Astrocyte (in vitro differentiated cells and primary cell): Measurements from ENCODE around the gene CECR2. TPM values are rescaled to one million over a fixed set of nuclear protein-coding genes. Genes with fewer than 3 reads are reported as not detected.

Source experiments
- DNase-seq: peaks from one replicate; pipeline ENCODE4 v3.0.0-alpha.2; 2010; ENCODE audit warnings: low read depth
- FAIRE-seq: peaks from 2 replicates; lab custom pipeline; 2011; peaks lifted over from hg19 to GRCh38; lab: Jason Lieb, UNC
- H2AFZ ChIP-seq: 2 replicates; pipeline ENCODE4 v1.6.0; 2012; ENCODE audit warnings: low read depth, low read length, inconsistent platforms
- H3K27ac ChIP-seq: 2 replicates; pipeline ENCODE4 v1.5.1; 2011; ENCODE audit warnings: low read depth, low read length, inconsistent platforms
- H3K27me3 ChIP-seq: 2 replicates; pipeline ENCODE4 v1.6.0; 2011; ENCODE audit warnings: low read length, inconsistent platforms; ENCODE audit not compliant: insufficient read depth
- H3K36me3 ChIP-seq: 2 replicates; pipeline ENCODE4 v1.5.1; 2011; ENCODE audit warnings: low read length, inconsistent platforms; ENCODE audit not compliant: insufficient read depth
- H3K4me1 ChIP-seq: 2 replicates; pipeline ENCODE4 v1.5.1; 2011; ENCODE audit warnings: low read length, inconsistent platforms; ENCODE audit not compliant: insufficient read depth
- H3K4me2 ChIP-seq: 2 replicates; pipeline ENCODE4 v1.6.0; 2012; ENCODE audit warnings: low read length, inconsistent platforms
- H3K4me3 ChIP-seq: 2 replicates; pipeline ENCODE4 v1.5.1; 2011; ENCODE audit warnings: low read depth, mild to moderate bottlenecking, low read length, inconsistent platforms; ENCODE audit not compliant: insufficient read depth
- H3K79me2 ChIP-seq: 2 replicates; pipeline ENCODE4 v1.6.0; 2012; ENCODE audit warnings: mild to moderate bottlenecking, low read length, inconsistent platforms; ENCODE audit not compliant: insufficient read depth
- H3K9ac ChIP-seq: 2 replicates; pipeline ENCODE4 v1.6.0; 2012; ENCODE audit warnings: mild to moderate bottlenecking, low read length, inconsistent platforms
- H3K9me3 ChIP-seq: 2 replicates; pipeline ENCODE4 v1.5.1; 2012; ENCODE audit warnings: low read depth, mild to moderate bottlenecking, low read length, inconsistent platforms; ENCODE audit not compliant: insufficient read depth
- H4K20me1 ChIP-seq: 2 replicates; pipeline ENCODE4 v1.6.0; 2012; ENCODE audit warnings: low read length, inconsistent platforms; ENCODE audit not compliant: insufficient read depth
- H3K27ac Mint-ChIP-seq: one replicate; pipeline ENCODE4 v1.8.0; 2021; ENCODE audit warnings: mild to moderate bottlenecking, mixed read lengths; ENCODE audit not compliant: unreplicated experiment
- H3K27me3 Mint-ChIP-seq: one replicate; pipeline ENCODE4 v1.8.0; 2021; ENCODE audit warnings: low read depth, mixed read lengths; ENCODE audit not compliant: unreplicated experiment
- H3K36me3 Mint-ChIP-seq: one replicate; pipeline ENCODE4 v1.8.0; 2021; ENCODE audit warnings: low read depth, mixed read lengths; ENCODE audit not compliant: unreplicated experiment
- H3K4me1 Mint-ChIP-seq: one replicate; pipeline ENCODE4 v1.8.0; 2021; ENCODE audit warnings: low read depth, mixed read lengths; ENCODE audit not compliant: unreplicated experiment
- H3K4me3 Mint-ChIP-seq: one replicate; pipeline ENCODE4 v1.8.0; 2021; ENCODE audit warnings: mild to moderate bottlenecking, moderate library complexity, mixed read lengths; ENCODE audit not compliant: unreplicated experiment
- H3K9me3 Mint-ChIP-seq: one replicate; pipeline ENCODE4 v1.8.0; 2021; ENCODE audit warnings: mild to moderate bottlenecking, mixed read lengths; ENCODE audit not compliant: unreplicated experiment
- EZH2 ChIP-seq: IDR thresholded peaks from 2 replicates; pipeline ENCODE4 v1.6.1; 2012; ENCODE audit warnings: mild to moderate bottlenecking, low read length, inconsistent platforms; ENCODE audit not compliant: insufficient read depth
- total RNA-seq: library from RNA; stranded (reverse); gene quantifications from 2 replicates; pipeline ENCODE4 v1.2.1, GENCODE V29; 2021
- TF ChIP-seq, protein P1 (sequence below): IDR thresholded peaks from 2 replicates; pipeline ENCODE4 v1.5.1; 2011; ENCODE audit warnings: low read depth, mild to moderate bottlenecking, inconsistent platforms, low read length, moderate library complexity; ENCODE audit not compliant: insufficient read depth

CECR2 gene
- total RNA-seq, 1 donor from 2014 or later: 15.7 TPM

DNA sequence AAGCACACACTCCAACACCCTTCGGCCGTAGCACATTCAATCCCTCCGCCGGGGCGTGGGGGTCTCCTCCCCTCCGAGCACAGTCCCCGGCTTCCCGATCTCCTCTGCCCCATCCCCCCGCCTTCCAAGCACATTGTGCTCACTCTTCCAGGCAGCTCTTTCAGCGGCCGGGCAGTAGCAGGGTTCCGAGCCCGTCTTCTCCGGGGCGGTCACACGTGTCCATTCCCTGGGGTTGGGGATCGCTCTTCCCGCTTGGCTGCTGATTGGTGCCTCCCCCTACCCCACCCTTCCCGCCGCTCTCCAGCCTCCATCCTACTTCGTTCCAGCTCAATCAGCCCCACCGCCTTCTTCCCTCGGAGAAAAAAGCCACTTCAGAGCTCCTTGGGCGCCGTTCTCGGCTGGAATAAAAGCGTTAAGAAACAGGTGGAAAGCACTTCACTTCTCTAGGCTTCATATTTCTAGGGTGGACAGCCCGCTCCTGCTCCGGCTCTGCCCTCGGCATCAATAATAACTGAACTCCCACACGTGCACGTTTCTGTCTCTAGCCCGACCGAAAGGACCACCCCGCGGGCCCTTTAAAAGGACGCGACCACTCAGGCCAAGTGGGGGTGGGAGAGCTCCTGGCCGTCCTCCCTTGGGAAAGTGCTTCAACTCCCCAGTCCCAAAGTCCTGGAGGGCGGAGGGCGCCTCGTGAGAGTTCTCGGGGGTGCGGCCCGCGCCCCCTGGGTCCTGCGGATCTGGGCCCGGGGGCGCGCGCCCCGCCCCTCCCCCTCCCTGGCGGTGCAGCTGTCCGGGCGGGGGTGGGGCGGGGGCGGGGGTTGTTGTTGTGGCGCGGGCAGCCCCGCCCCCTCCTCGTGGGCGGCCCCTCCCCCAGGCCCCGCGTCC lies 464 bp upstream of the CECR2 start:
- H3K4me2 ChIP-seq: peak overlapping the region; percentile 79
- peak overlapping the region; percentile 55 for H2AFZ ChIP-seq
- peak overlapping the region; percentile 10 for H3K4me3 ChIP-seq
- peak overlapping the region; percentile 92 for H3K4me3 Mint-ChIP-seq
- no peaks in the 10 kb centered on the region for H3K36me3 ChIP-seq
- peak; percentile 0 for DNase-seq
- H3K9me3 Mint-ChIP-seq: no peaks in the 10 kb centered on the region
- no peak overlapping the region for H3K27ac ChIP-seq
- peaks cover 2% of the 10 kb centered on the region for H3K4me1 Mint-ChIP-seq
- no peaks in the 10 kb centered on the region for H3K27me3 Mint-ChIP-seq
- TF ChIP-seq EZH2: peak; percentile 82
- TF ChIP-seq, protein P1, sequence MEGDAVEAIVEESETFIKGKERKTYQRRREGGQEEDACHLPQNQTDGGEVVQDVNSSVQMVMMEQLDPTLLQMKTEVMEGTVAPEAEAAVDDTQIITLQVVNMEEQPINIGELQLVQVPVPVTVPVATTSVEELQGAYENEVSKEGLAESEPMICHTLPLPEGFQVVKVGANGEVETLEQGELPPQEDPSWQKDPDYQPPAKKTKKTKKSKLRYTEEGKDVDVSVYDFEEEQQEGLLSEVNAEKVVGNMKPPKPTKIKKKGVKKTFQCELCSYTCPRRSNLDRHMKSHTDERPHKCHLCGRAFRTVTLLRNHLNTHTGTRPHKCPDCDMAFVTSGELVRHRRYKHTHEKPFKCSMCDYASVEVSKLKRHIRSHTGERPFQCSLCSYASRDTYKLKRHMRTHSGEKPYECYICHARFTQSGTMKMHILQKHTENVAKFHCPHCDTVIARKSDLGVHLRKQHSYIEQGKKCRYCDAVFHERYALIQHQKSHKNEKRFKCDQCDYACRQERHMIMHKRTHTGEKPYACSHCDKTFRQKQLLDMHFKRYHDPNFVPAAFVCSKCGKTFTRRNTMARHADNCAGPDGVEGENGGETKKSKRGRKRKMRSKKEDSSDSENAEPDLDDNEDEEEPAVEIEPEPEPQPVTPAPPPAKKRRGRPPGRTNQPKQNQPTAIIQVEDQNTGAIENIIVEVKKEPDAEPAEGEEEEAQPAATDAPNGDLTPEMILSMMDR: no peak
- FAIRE-seq: no peak
- H4K20me1 ChIP-seq: no peaks in the 10 kb centered on the region
- no peaks in the 10 kb centered on the region for H3K9me3 ChIP-seq
- peak overlapping the region; percentile 84 for H3K27ac Mint-ChIP-seq
- H3K4me1 ChIP-seq: peaks cover 15% of the 10 kb centered on the region
- H3K79me2 ChIP-seq: no peaks in the 10 kb centered on the region
- H3K27me3 ChIP-seq: peaks cover 43% of the 10 kb centered on the region
- H3K36me3 Mint-ChIP-seq: no peaks in the 10 kb centered on the region
- no peak overlapping the region for H3K9ac ChIP-seq

DNA sequence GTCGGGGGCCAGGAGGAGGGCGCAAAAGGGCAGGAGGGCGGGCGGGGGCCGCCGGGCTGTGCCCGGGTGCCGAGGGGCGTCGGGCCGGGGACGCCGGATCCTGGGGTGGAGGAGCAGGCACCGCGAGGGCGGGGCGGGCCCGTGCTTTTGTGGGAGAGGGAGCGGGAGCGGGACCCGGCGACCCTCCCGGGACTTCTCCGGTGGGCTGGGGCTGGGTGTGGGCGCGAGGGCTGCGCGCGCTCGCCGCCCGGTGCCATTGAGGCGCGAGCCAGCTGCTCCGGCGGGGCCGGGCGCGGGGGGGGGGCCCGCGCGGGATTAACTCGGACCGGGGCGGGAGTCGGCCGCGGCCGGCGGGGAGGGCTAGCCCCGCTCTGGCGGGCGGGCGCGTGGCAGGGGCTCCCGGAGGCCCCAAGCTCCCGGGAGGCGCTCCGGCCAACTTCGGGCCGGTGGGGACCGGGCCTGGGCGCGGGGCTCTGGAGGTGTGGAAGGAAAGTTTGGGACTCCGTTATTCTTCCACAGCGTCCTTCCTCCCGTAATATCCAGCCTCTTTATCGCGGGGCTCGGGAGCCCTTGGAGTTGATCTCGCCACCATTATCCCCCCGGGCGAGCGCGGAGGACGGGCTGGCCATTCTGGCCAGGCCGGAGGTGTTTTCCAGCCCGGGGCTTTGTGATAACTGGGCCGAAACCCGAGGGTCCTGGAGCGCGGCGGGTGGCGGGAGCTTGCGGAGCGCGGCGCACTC lies 936 bp downstream of the CECR2 start:
- Mint-ChIP-seq H3K27ac (no peak overlapping the region), H3K27me3 (no peaks in the 10 kb centered on the region), H3K4me3 (peak overlapping the region; percentile 86), H3K36me3 (no peaks in the 10 kb centered on the region), H3K4me1 (peaks cover 2% of the 10 kb centered on the region), H3K9me3 (no peaks in the 10 kb centered on the region)
- Histone ChIP-seq H3K79me2 (no peaks in the 10 kb centered on the region), H3K4me2 (peak overlapping the region; percentile 72), H4K20me1 (no peaks in the 10 kb centered on the region), H3K27me3 (peaks cover 46% of the 10 kb centered on the region), H3K9ac (peak overlapping the region; percentile 31), H3K27ac (no peak overlapping the region), H3K36me3 (no peaks in the 10 kb centered on the region), H3K9me3 (no peaks in the 10 kb centered on the region), H2AFZ (peak overlapping the region; percentile 69), H3K4me1 (peaks cover 15% of the 10 kb centered on the region), H3K4me3 (peak overlapping the region; percentile 33)
- TF ChIP-seq, protein P1: no peak
- TF ChIP-seq EZH2: peak; percentile 97
- no peak for DNase-seq
- no peak for FAIRE-seq
